GM12864 (cell line): ENCODE data around the gene PPFIA4.
A peak's percentile ranks its signal among the peaks of the same experiment; 100 is the strongest.

Experiments used
- DNase-seq: peaks from one replicate; pipeline ENCODE4 v3.0.0-alpha.2; 2011; ENCODE audit warnings: low read depth
- H3K4me3 ChIP-seq: 2 replicates; pipeline ENCODE4 v1.5.1; 2011; ENCODE audit warnings: mild to moderate bottlenecking, low read depth, low read length, control low read depth
- CTCF ChIP-seq: IDR thresholded peaks from 2 replicates; pipeline ENCODE4 v1.5.1; 2011; ENCODE audit warnings: low read depth, mild to moderate bottlenecking, moderate library complexity, low read length, control low read depth, inconsistent platforms; ENCODE audit errors: missing control alignments

Gene PPFIA4

GRCh38 chr1:203114202-203114601, 87.9 kb downstream of the PPFIA4 start:
- no peak for TF ChIP-seq CTCF
- H3K4me3 ChIP-seq = no peak overlapping the region

DNA sequence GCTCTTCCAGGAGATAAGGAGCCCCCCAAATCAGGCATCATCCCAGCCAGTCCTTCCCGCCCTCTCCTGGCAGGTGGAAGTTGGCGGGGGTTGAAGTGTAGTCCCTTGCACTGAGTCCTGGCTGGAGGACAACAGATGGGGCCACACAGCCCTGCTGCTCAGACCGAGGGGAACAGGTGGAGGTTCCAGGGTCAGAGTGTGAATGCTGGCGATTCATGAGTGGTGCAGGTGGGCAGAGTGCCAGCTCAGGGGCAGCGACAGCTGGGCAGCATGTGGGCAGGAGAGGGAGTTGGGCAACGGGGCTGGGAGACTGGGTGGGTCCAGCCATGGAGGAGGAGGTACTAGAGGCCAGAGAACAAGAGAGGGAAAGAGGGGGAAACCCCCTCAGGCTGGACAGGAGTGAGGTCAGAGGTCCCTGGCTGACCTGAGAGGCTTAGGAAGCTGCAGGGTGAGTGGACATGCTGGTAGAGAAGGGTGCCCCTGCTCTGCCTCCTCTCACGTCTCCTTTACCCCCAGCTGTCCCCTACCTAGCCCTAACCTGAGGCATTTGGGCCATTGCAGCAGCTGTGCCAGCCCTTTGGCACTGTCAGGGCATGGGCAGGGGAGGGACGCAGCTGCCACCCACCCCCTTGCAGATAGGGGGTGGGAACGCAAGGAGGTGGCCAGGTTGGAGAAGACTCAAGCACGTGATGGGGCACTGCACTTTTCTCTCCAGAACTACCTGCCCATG, 90.0 kb downstream of the PPFIA4 start:
- no peak for DNase-seq
- H3K4me3 ChIP-seq = no peak overlapping the region
- TF ChIP-seq CTCF = no peak

More at GRCh38 chr1:203114202-203114601, 87.9 kb downstream of the PPFIA4 start:
- no peak for DNase-seq

GRCh38 chr1:203117611-203118575, 91.6 kb downstream of the PPFIA4 start:
- DNase-seq = no peak
- H3K4me3 ChIP-seq = no peak overlapping the region
- TF ChIP-seq CTCF = peak; percentile 55

DNA sequence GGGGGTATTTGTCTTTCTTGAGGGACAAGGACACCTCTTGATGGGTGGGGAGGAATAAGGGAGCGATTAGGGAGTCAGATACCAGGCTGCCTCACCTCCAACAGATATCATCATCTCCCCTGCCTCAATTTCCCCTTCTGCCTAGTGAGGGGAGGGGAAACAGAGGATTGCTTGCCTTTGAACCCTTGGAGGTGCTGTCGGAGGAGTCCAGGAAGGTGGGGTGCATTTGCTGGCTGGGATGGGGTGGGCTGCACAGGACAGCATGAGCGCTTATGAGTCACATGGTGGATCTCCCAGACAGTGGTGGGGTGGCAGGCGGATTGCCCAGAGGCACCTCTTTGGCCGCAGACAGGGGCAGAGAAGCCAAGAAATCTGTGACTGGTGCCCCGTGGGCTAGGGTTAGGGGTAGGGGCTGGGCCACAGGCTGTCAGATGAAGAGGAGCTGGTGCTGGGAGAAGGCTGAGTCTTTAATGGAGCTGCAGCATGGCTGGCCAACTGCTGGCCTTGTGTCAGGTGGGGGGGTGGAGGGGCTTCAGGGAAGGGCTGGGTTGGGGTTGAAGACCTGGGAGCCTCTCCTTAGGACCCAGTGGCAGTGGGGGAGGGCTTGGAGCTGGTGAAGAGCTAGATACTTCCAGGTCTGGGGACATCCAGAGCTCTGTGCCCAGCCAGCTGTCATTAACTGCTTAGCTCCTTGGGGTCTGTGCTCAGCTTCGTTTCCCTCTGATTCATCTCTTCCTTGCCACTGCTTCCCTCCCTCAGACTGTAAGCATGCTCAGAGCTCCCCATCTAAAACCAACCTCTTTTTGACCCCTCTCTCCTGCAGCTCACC, 94.2 kb downstream of the PPFIA4 start:
- no peak overlapping the region for H3K4me3 ChIP-seq
- TF ChIP-seq CTCF = no peak
- DNase-seq = no peak

DNA sequence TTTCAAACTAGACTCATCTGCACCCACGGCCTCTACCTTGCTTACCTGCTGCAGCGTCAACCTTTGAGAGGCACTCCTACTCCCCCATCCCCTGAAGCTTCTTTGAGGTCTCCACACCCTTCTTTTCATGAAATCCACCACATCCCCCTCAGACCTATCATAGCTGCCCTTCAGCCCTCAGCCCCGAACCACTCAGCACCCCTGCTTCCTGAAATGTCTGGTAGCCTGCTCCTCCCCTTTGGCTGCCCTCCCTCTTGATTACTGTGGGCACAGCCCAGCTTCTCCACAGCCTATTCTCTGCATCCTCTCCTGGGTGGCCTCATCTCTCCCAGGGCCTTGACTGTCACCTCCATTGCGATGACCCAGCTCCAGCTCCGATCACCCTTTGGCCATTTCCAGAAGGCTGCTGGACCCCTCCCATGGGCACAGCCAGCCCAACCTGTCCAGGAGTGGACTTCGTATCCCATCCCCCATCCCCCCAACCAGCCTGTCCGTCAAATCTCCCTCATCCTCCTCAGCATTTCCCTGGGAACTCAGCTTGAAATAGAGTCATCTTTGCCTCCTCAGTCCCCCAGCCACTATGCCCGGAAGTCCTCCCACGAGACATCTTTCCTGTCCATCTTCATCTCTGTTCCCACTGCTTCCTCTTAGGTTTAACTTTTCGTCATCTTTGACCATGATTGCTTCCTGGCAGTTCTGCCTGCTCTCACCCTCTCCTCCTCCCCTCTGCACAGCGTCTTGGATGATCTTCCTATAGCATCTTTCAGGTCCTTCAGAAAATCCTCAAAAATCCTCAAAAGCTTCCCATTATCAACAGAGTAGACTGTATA, 95.1 kb downstream of the PPFIA4 start:
- H3K4me3 ChIP-seq = no peak overlapping the region
- DNase-seq = no peak
- TF ChIP-seq CTCF = no peak

DNA sequence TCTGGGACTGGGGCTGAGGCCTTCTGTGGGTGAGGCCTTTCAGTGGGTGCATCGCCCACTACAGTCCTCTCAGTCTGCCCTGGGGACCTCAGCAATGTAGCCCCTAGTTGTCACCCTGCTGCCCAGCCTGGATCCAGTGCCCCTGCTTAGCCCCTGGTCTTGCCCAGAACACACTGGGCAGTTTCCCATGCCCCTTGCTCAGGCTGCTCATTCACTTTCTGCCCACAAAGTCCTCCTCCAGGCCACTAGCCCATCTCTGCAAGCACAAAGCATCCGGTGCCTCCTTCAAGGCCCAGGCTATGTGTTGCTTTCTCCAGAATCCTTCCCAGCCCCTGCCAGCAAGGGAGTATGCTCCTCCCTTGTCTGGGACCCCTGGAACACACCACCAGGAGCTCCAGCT, 95.9 kb downstream of the PPFIA4 start:
- H3K4me3 ChIP-seq = no peak overlapping the region
- no peak for TF ChIP-seq CTCF
- no peak for DNase-seq
